Activated T-cell treated with anti-CD3 and anti-CD28 coated beads, Interleukin-2, amount 50 U/mL, for 24 hours (primary cell): Measurements from ENCODE around the gene BSCL2.
"Not testable (repeated sequence)": the region's sequence is repeated elsewhere in the genome, so short reads cannot be mapped to it uniquely, and the experiment has no call there.

Source experiments
- DNase-seq: peaks from one replicate; pipeline ENCODE4 v3.0.0-alpha.2; 2020
- H3K27ac Mint-ChIP-seq: 2 replicates; pipeline ENCODE4 v1.8.0; 2020; ENCODE audit warnings: mild to moderate bottlenecking, mixed read lengths
- H3K27me3 Mint-ChIP-seq: 2 replicates; pipeline ENCODE4 v1.8.0; 2020; ENCODE audit warnings: mixed read lengths
- H3K36me3 Mint-ChIP-seq: 2 replicates; pipeline ENCODE4 v1.8.0; 2020; ENCODE audit warnings: low read depth, mixed read lengths
- H3K4me1 Mint-ChIP-seq: 2 replicates; pipeline ENCODE4 v1.8.0; 2020; ENCODE audit warnings: low read depth, mixed read lengths
- H3K4me3 Mint-ChIP-seq: 2 replicates; pipeline ENCODE4 v1.8.0; 2020; ENCODE audit warnings: mild to moderate bottlenecking, moderate library complexity, mixed read lengths
- H3K9me3 Mint-ChIP-seq: 2 replicates; pipeline ENCODE4 v1.8.0; 2020; ENCODE audit warnings: mixed read lengths

The BSCL2 gene

GRCh38 chr11:62682518-62682917 is 24.7 kb downstream of the BSCL2 start:
- H3K27me3 Mint-ChIP-seq = peaks cover 6% of the 10 kb centered on the region
- H3K9me3 Mint-ChIP-seq = no peaks in the 10 kb centered on the region
- H3K4me3 Mint-ChIP-seq = no peak overlapping the region
- no peak for DNase-seq
- H3K36me3 Mint-ChIP-seq = peaks cover 15% of the 10 kb centered on the region
- H3K4me1 Mint-ChIP-seq = peaks cover 22% of the 10 kb centered on the region
- H3K27ac Mint-ChIP-seq = no peak overlapping the region

GRCh38 chr11:62680825-62681240 is 26.4 kb downstream of the BSCL2 start:
- Mint-ChIP-seq H3K36me3 (peaks cover 32% of the 10 kb centered on the region), H3K4me1 (peaks cover 35% of the 10 kb centered on the region), H3K27me3 (no peaks in the 10 kb centered on the region), H3K4me3 (no peak overlapping the region), H3K27ac (peak overlapping the region; percentile 70), H3K9me3 (no peaks in the 10 kb centered on the region)
- no peak for DNase-seq

GRCh38 chr11:62678770-62679696 is 28.2 kb downstream of the BSCL2 start, which contains the start of gene UBXN1:
Gene UBXN1, minus strand, starts transcription at chr11:62679073. Its CDS starts 150 bp downstream, at chr11:62678923.
- peak; percentile 89 for DNase-seq
- Mint-ChIP-seq H3K27me3 (no peaks in the 10 kb centered on the region), H3K27ac (peak within 1 kb of the TSS; percentile 95), H3K9me3 (no peaks in the 10 kb centered on the region), H3K4me3 (peak within 1 kb of the TSS; percentile 92), H3K4me1 (peaks cover 40% of the 10 kb centered on the region), H3K36me3 (peaks cover 44% of the 10 kb centered on the region)

- Mint-ChIP-seq H3K4me3 (peak overlapping the region; percentile 92), H3K9me3 (no peaks in the 10 kb centered on the region), H3K4me1 (peaks cover 45% of the 10 kb centered on the region), H3K36me3 (peaks cover 50% of the 10 kb centered on the region), H3K27me3 (no peaks in the 10 kb centered on the region), H3K27ac (peak overlapping the region; percentile 95)
- no peak for DNase-seq
Observed at GRCh38 chr11:62678433-62678769, 28.8 kb downstream of the BSCL2 start.

GRCh38 chr11:62677714-62678113 is 29.5 kb downstream of the BSCL2 start:
- Mint-ChIP-seq H3K4me1 (peaks cover 52% of the 10 kb centered on the region), H3K27ac (peak overlapping the region; percentile 95), H3K9me3 (no peaks in the 10 kb centered on the region), H3K36me3 (peaks cover 57% of the 10 kb centered on the region), H3K27me3 (no peaks in the 10 kb centered on the region), H3K4me3 (peak overlapping the region; percentile 92)
- no peak for DNase-seq

GRCh38 chr11:62677156-62677555 is 30.1 kb downstream of the BSCL2 start:
- Mint-ChIP-seq H3K4me3 (peak overlapping the region; percentile 92), H3K9me3 (no peaks in the 10 kb centered on the region), H3K4me1 (peaks cover 57% of the 10 kb centered on the region), H3K27ac (peak overlapping the region; percentile 95), H3K36me3 (peaks cover 63% of the 10 kb centered on the region), H3K27me3 (no peaks in the 10 kb centered on the region)
- DNase-seq = no peak

- Mint-ChIP-seq H3K27ac (peak overlapping the region; percentile 95), H3K36me3 (peaks cover 67% of the 10 kb centered on the region), H3K4me3 (peak overlapping the region; percentile 92), H3K27me3 (no peaks in the 10 kb centered on the region), H3K9me3 (no peaks in the 10 kb centered on the region), H3K4me1 (peaks cover 58% of the 10 kb centered on the region)
- no peak for DNase-seq
Observed at GRCh38 chr11:62676698-62677097, 30.5 kb downstream of the BSCL2 start.

- not testable (repeated sequence) for H3K4me3 Mint-ChIP-seq, H3K27me3 Mint-ChIP-seq, DNase-seq, H3K9me3 Mint-ChIP-seq
- peaks cover 80% of the 10 kb centered on the region for H3K36me3 Mint-ChIP-seq
- peaks cover 53% of the 10 kb centered on the region for H3K4me1 Mint-ChIP-seq
- H3K27ac Mint-ChIP-seq = peak overlapping the region; percentile 69
Observed at GRCh38 chr11:62675415-62675814, 31.8 kb downstream of the BSCL2 start.

GRCh38 chr11:62673196-62673525 is 34.1 kb downstream of the BSCL2 start:
- Mint-ChIP-seq H3K9me3 (no peaks in the 10 kb centered on the region), H3K4me1 (peaks cover 60% of the 10 kb centered on the region)

GRCh38 chr11:62671608-62672389 is 35.4 kb downstream of the BSCL2 start, which contains the start of the genes LBHD1 and UQCC3:
Gene LBHD1, minus strand, starts transcription at chr11:62672267. Its CDS starts 2,236 bp downstream, at chr11:62670031.
Gene UQCC3, plus strand, starts transcription at chr11:62671673. Its CDS starts 73 bp downstream, at chr11:62671746.
- no peaks in the 10 kb centered on the region for H3K9me3 Mint-ChIP-seq
- peak within 1 kb of the TSS; percentile 98 for H3K27ac Mint-ChIP-seq
- H3K4me3 Mint-ChIP-seq = peak within 1 kb of the TSS; percentile 94
- H3K27me3 Mint-ChIP-seq = no peaks in the 10 kb centered on the region
- DNase-seq = peak; percentile 87
- peaks cover 92% of the 10 kb centered on the region for H3K36me3 Mint-ChIP-seq
- peaks cover 57% of the 10 kb centered on the region for H3K4me1 Mint-ChIP-seq

More at GRCh38 chr11:62673196-62673525, 34.1 kb downstream of the BSCL2 start:
- no peak for DNase-seq
- Mint-ChIP-seq H3K4me3 (peak overlapping the region; percentile 94), H3K36me3 (peaks cover 92% of the 10 kb centered on the region), H3K27me3 (no peaks in the 10 kb centered on the region), H3K27ac (peak overlapping the region; percentile 98)

- Mint-ChIP-seq H3K4me3 (peak overlapping the region; percentile 94), H3K27me3 (no peaks in the 10 kb centered on the region), H3K9me3 (no peaks in the 10 kb centered on the region), H3K4me1 (peaks cover 58% of the 10 kb centered on the region), H3K36me3 (peaks cover 92% of the 10 kb centered on the region), H3K27ac (peak overlapping the region; percentile 98)
- DNase-seq = no peak
Observed at GRCh38 chr11:62671236-62671607, 36.0 kb downstream of the BSCL2 start.

- Mint-ChIP-seq H3K4me3 (peak overlapping the region; percentile 94), H3K4me1 (peaks cover 53% of the 10 kb centered on the region), H3K9me3 (no peaks in the 10 kb centered on the region), H3K27me3 (no peaks in the 10 kb centered on the region), H3K27ac (peak overlapping the region; percentile 98), H3K36me3 (peaks cover 96% of the 10 kb centered on the region)
- no peak for DNase-seq
Observed at GRCh38 chr11:62669420-62670161, 37.6 kb downstream of the BSCL2 start.

- peak overlapping the region; percentile 98 for H3K4me3 Mint-ChIP-seq
- peaks cover 46% of the 10 kb centered on the region for H3K4me1 Mint-ChIP-seq
- no peak for DNase-seq
- H3K27ac Mint-ChIP-seq = peak overlapping the region; percentile 97
- H3K9me3 Mint-ChIP-seq = no peaks in the 10 kb centered on the region
- peaks cover 95% of the 10 kb centered on the region for H3K36me3 Mint-ChIP-seq
- no peaks in the 10 kb centered on the region for H3K27me3 Mint-ChIP-seq
Observed at GRCh38 chr11:62667460-62667859, 39.8 kb downstream of the BSCL2 start.
